Heart left ventricle (tissue), 16 donors: ENCODE data around the gene CCL27. TPM values are rescaled to one million over a fixed set of nuclear protein-coding genes. Genes with fewer than 3 reads are reported as not detected.

Source experiments
- ATAC-seq, 4 donors: fragments of 200-7000 bp; cut with Tn5 transposase; one replicate each; pipeline ENCODE4 v1.9.1; 2020 to 2022; ENCODE audit warnings: moderate library complexity in 4 of 4, mild to moderate bottlenecking in 3 of 4, moderate number of reproducible peaks in 1 of 4
- DNase-seq, 5 donors: peaks; one replicate each; pipeline ENCODE4 v3.0.0-alpha.2; 2020
- H3K27ac ChIP-seq, 12 donors: fragments of 200-600 bp; sonication (generic) in 4 of 12; one replicate each; pipeline versions ENCODE4 v1.5.0 to v1.8.0; 2016 to 2022; ENCODE audit warnings: mild to moderate bottlenecking in 2 of 12
- H3K27me3 ChIP-seq, 9 donors: fragments of 200-600 bp; sonication (generic) in 2 of 9; one replicate each; pipeline versions ENCODE4 v1.5.1 to v1.8.0; 2016 to 2022; ENCODE audit warnings: mild to moderate bottlenecking in 3 of 9
- H3K36me3 ChIP-seq, 9 donors: fragments of 200-600 bp; sonication (generic) in 2 of 9; one replicate each; pipeline versions ENCODE4 v1.5.0 to v1.8.0; 2018 to 2022; ENCODE audit warnings: mild to moderate bottlenecking in 2 of 9
- H3K4me1 ChIP-seq, 12 donors: fragments of 200-600 bp; sonication (generic) in 4 of 12; one replicate each; pipeline versions ENCODE4 v1.5.0 to v1.8.0; 2016 to 2022; ENCODE audit warnings: mild to moderate bottlenecking in 3 of 12
- H3K4me3 ChIP-seq, 12 donors: fragments of 200-600 bp; sonication (generic) in 4 of 12; one replicate each; pipeline versions ENCODE4 v1.5.0 to v1.8.0; 2017 to 2022; ENCODE audit warnings: mild to moderate bottlenecking in 9 of 12, moderate library complexity in 4 of 12
- H3K9me3 ChIP-seq, 12 donors: fragments of 200-600 bp; sonication (generic) in 4 of 12; one replicate each; pipeline versions ENCODE4 v1.5.0 to v1.8.0; 2016 to 2022; ENCODE audit warnings: mild to moderate bottlenecking in 1 of 12
- POLR2A ChIP-seq, 2 donors: fragments of 450-650 bp; IDR thresholded peaks; one replicate each; pipeline ENCODE4 v1.6.1; 2017; ENCODE audit warnings: antibody characterized with exemption in 2 of 2, mild to moderate bottlenecking in 2 of 2, moderate library complexity in 2 of 2
- WGBS, 4 donors: extraction: QIAGEN DNeasy Blood & Tissue Kit in 2 of 4; methylation state at CpG; one replicate each; pipeline versions ENCODE4 v1.1.5 to v1.1.7; 2013 to 2018; 5-methylcytosine and 5-hydroxymethylcytosine counted together
- intact Hi-C, 10 donors: fragments of 100-400 bp; cut with DNase I; formaldehyde crosslinking; loops; one replicate each; pipeline versions ENCODE4 v1.11.1 to v1.14.2; 2022
- polyA plus RNA-seq, 2 donors: library from polyadenylated mRNA; stranded (reverse); fragments of 200-250 nt; gene quantifications; one replicate each; pipeline ENCODE4 v1.2.3, GENCODE V29; 2013
- total RNA-seq, 9 donors: library from RNA; depleted of rRNA in 2 of 9; stranded (reverse); fragments of >200 nt in 2 of 9; fragmentation: NEBNext Ultra II Directional in 3 of 9; extraction: Animal tissue kit (Norgen Biotek cat#: 25700) in 3 of 9; gene quantifications; one replicate each; pipeline versions ENCODE4 v1.1.0 to v1.2.4, GENCODE V29; 2016 to 2023
- TF ChIP-seq, protein P1 (sequence below), 12 donors: fragments of 200-600 bp; sonication (generic) in 4 of 12; IDR thresholded peaks; one replicate each; pipeline versions ENCODE4 v1.5.0 to v1.8.0; 2018 to 2022; ENCODE audit warnings: antibody characterized with exemption in 12 of 12, mild to moderate bottlenecking in 5 of 12
- donor health status: ischemic (EF 13 %, LVEDD 7.1; RV severe dilation, severe dysfunction).
- donor health status: healthy with polysubstance abuse.
- donor health status: DM: no; HTN: yes; CAD: no.
- donor health status: DM: no; HTN: no; CAD: no.
- donor health status: ischemic (EF 25% LVEDD 6.9; RV normal size, moderate dysfunction).
- donor health status: ischemic (EF 25% LVEDD 5.7; RV mildly dilated, moderate dysfunction).
- donor health status: healthy.
- donor health status: DM: yes; HTN: yes; CAD: no.
- donor health status: ischemic (EF 35%, LVEDD 5.7; RV mildly dilated, moderate dysfunction).
- donor health status: nonischemic (EF 11% LVEDD 7.7; RV severe dilation, severe dysfunction).
- donor health status: DM: yes; HTN: yes; CAD: no.
- donor health status: PGD.
- donor health status: ischemic (EF 29% LVEDD 5.4; RV normal size, mild dysfunction).
- donor health status: nonischemic (EF 23%, LVEDD 6.1; RV moderate dilation, normal function).

CCL27 gene
- total and polyA plus RNA-seq, 11 donors: 0.35 to 0.57 (median 0.40) TPM; not detected in 8

DNA sequence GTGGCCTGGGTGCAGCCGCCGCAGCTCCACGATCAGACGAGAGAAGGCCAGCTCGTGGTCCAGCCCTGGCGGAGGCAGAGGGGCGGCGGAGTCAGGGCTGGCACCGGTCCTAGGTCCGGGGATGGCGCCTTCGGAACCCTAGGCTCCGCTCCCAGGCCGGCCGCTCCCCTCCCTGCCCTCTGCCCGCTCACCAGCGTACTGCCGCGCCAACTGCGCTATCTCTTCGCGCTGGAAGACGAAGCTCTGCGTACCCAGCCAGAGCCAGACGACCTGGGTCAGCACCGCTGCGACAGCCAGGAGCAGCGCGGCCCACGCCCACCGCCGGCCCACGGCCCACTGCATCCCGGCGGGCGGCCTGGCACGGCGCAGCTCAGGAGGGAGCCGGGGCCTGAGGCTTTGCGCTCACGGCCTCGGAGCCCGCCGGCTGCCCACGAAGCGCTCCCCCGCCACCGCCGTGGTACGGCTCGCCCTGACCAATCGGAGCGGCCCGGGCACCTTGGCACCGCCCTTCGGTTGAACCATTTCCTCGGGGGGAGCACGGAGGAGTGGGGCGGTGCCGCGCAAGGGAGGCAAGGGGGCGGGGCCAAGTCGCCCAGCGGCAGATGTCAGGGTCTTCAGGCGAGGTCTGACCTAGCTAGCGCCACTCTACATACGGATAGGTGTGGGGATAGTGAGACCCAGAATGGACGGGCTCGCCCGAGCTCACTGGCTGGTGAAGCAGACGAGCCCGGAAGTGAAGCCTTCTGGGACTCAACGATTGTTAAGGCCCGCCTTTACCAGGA, 24.9 kb downstream of the CCL27 start, which contains the start of gene SIGMAR1:
TSS of gene SIGMAR1 (minus strand) at position 432 of the 782 bp plus-strand sequence. CDS start at position 342, 90 bp downstream.
- intact Hi-C loops: no loop called here
- TF ChIP-seq, protein P1, sequence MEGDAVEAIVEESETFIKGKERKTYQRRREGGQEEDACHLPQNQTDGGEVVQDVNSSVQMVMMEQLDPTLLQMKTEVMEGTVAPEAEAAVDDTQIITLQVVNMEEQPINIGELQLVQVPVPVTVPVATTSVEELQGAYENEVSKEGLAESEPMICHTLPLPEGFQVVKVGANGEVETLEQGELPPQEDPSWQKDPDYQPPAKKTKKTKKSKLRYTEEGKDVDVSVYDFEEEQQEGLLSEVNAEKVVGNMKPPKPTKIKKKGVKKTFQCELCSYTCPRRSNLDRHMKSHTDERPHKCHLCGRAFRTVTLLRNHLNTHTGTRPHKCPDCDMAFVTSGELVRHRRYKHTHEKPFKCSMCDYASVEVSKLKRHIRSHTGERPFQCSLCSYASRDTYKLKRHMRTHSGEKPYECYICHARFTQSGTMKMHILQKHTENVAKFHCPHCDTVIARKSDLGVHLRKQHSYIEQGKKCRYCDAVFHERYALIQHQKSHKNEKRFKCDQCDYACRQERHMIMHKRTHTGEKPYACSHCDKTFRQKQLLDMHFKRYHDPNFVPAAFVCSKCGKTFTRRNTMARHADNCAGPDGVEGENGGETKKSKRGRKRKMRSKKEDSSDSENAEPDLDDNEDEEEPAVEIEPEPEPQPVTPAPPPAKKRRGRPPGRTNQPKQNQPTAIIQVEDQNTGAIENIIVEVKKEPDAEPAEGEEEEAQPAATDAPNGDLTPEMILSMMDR (IDR thresholded peaks at IDR 0.05): peak in 2 of 12 donors; percentile 12 to 13
- peak in 1 of 2 donors; percentile 86 for TF ChIP-seq POLR2A (IDR thresholded peaks at IDR 0.05)
- Histone ChIP-seq H3K4me1 (peaks cover 0 to 27% (median 19%) of the 10 kb centered on the region in 12 donors), H3K36me3 (peaks cover 0 to 8% (median 0%) of the 10 kb centered on the region in 9 donors), H3K9me3 (no peaks in the 10 kb centered on the region), H3K27me3 (no peaks in the 10 kb centered on the region), H3K4me3 (peak within 1 kb of the TSS; percentile 39 to 83 (median 74)), H3K27ac (peak within 1 kb of the TSS; percentile 41 to 93 (median 86))
- peak; percentile 94 to 98 (median 96) for DNase-seq
- peak; percentile 91 to 97 (median 97) for ATAC-seq
- WGBS, 4 donors: 0 to 1% (median 0%) methylated on average over 1 to 74 of the region's 74 CpGs

DNA sequence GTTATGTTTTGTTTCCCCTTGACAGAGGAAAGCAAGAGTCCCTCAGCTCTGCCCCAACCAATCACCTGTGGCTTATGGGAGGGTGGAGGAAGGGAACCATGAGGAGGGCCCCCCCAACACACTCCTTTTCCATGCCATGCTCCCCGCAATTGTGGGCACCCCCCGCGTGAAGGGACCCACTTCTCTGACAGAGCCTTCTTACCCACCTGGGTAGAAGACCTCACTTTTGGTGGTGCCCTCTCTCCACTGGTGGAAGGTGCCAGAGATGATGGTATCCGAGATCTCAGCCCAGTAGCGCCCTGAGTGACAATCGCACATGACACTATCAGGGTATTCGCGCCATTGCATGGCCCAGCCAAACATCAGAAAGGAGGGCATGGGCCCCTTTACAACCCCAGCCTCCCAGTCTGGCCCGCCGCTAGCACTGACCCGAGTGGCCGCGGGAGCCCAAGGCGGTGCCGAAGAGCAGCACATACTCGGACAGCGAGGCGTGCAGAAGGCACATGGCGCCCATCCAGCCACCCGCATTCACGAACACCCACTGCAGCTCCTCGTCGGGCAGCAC, 25.6 kb downstream of the CCL27 start:
- peak in 1 of 5 donors; percentile 56 for DNase-seq
- no peak for TF ChIP-seq POLR2A (IDR thresholded peaks at IDR 0.05)
- TF ChIP-seq, protein P1 (IDR thresholded peaks at IDR 0.05): no peak
- Histone ChIP-seq H3K4me3 (peak overlapping the region; percentile 39 to 83 (median 74)), H3K9me3 (no peaks in the 10 kb centered on the region), H3K27me3 (no peaks in the 10 kb centered on the region), H3K36me3 (peaks cover 0 to 8% (median 0%) of the 10 kb centered on the region in 9 donors), H3K27ac (peak overlapping the region; percentile 41 to 93 (median 86)), H3K4me1 (peaks cover 0 to 27% (median 19%) of the 10 kb centered on the region in 12 donors)
- intact Hi-C loops: no loop called here
- WGBS, 4 donors: 5 to 9% (median 8%) methylated on average over 18 to 23 of the region's 23 CpGs
- peak in 1 of 4 donors; percentile 1 for ATAC-seq

DNA sequence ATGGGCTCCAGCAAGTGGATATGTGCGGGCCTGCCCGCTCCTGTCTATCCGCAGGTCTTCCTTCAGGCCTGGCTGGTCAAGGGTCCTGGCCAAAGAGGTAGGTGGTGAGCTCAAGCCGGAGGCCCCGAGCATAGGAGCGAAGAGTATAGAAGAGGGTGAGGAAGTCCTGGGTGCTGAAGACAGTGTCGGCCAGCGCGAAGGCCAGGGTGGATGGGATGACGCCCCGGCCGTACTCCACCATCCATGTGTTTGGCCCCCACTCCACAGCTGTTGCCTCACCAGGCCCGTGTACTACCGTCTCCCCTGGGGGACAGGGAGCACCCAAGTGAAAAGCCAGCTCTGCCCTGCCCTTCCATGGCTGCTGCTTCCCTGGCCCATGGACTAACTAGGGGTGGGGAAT, 26.9 kb downstream of the CCL27 start:
- DNase-seq (no peak), ATAC-seq (no peak)
- 91 to 94% (median 92%) methylated on average over 14 of the region's 14 CpGs for WGBS, 4 donors
- peaks cover 0 to 27% (median 19%) of the 10 kb centered on the region in 12 donors for H3K4me1 ChIP-seq
- peaks cover 0 to 3% (median 0%) of the 10 kb centered on the region in 9 donors for H3K27me3 ChIP-seq
- no peaks in the 10 kb centered on the region for H3K9me3 ChIP-seq
- intact Hi-C loops: loop anchor here in 3 of 10 donors (2.0 kb wide), 1 partner anchor 23 kb away; the partner anchor contains the start of gene RPP25L (in 3 of the 3)
- H3K27ac ChIP-seq: no peak overlapping the region
- H3K36me3 ChIP-seq: peaks cover 0 to 8% (median 0%) of the 10 kb centered on the region in 9 donors
- H3K4me3 ChIP-seq: no peak overlapping the region
- no peak for TF ChIP-seq POLR2A (IDR thresholded peaks at IDR 0.05)
- TF ChIP-seq, protein P1 (IDR thresholded peaks at IDR 0.05): no peak
